IMR-90 (cell line): ENCODE results near the gene PSENEN.
A peak's percentile ranks its signal among the peaks of the same experiment; 100 is the strongest.

Experiments
- CHD1 ChIP-seq: IDR thresholded peaks from 2 replicates; pipeline ENCODE4 v1.6.1; 2012; ENCODE audit warnings: low read depth, low read length, improper control_type of control experiment
- CTCF ChIP-seq: conservative IDR thresholded peaks from 2 replicates; pipeline ENCODE4 v1.5.1; 2012; ENCODE audit warnings: mild to moderate bottlenecking, low read depth, low read length, improper control_type of control experiment
- MAZ ChIP-seq: IDR thresholded peaks from 2 replicates; pipeline ENCODE4 v1.6.1; 2012; ENCODE audit warnings: low read depth, mild to moderate bottlenecking, low read length, improper control_type of control experiment, moderate library complexity, borderline replicate concordance
- POLR2A ChIP-seq: IDR thresholded peaks from 2 replicates; pipeline ENCODE4 v1.6.1; 2012; ENCODE audit warnings: mild to moderate bottlenecking, low read depth, low read length

- TF ChIP-seq POLR2A = peak; percentile 16; the same call in 1 of the 2 replicates
- no peak for TF ChIP-seq CHD1
- TF ChIP-seq MAZ = no peak
- TF ChIP-seq CTCF = no peak
These were observed 8.4 kb downstream of the PSENEN start for GRCh38 chr19:35753634-35754369.
